ENCODE data around the gene MAMDC4. TPM values are rescaled to one million over a fixed set of nuclear protein-coding genes. Genes with fewer than 3 reads are reported as not detected.
A peak's percentile ranks its signal among the peaks of the same experiment; 100 is the strongest.
"Not testable (repeated sequence)": the region's sequence is repeated elsewhere in the genome, so short reads cannot be mapped to it uniquely, and the experiment has no call there.

Gene MAMDC4
- total RNA-seq, result 10 to 100 TPM in 1 of 2 donors, 1 to 10 TPM in 1; 6.5 to 25.7 TPM

- TF ChIP-seq POLR2A (IDR thresholded peaks at IDR 0.05), result no peak
- TF ChIP-seq CTCF (IDR thresholded peaks at IDR 0.05), result no peak
- H3K27ac ChIP-seq, result peak within 1 kb of the TSS; percentile 9 to 66 (median 64)
- H3K9me3 ChIP-seq, result no peaks in the 10 kb centered on the region
- no peaks in the 10 kb centered on the region for H3K27me3 ChIP-seq
- H3K4me1 ChIP-seq, result peaks cover 45% of the 10 kb centered on the region
- no peaks in the 10 kb centered on the region for H3K36me3 ChIP-seq (replicated peaks in 1 of 2; ENCODE audit: insufficient read depth in 1 of 2, low read depth in 2 of 2)
- no peak within 1 kb of the TSS for H3K4me3 ChIP-seq
- ATAC-seq (no peak), DNase-seq (peak; percentile 68 to 86 (median 82))
- WGBS, 2 donors, result 42 to 80% methylated on average over 2 to 21 of the region's 23 CpGs
- intact Hi-C loops (cut with DNase I), result loop anchor here (10.0 kb wide), 1 partner anchor 93 kb away; the partner anchor contains the start of genes C8G and FBXW5
These were observed at the start of gene MAMDC4 for GRCh38 chr9:136851941-136852663. Gene MAMDC4, plus strand, starts transcription at chr9:136852346. Its CDS starts 71 bp downstream, at chr9:136852417.

GRCh38 chr9:136803009-136803550 lies 49.1 kb upstream of the MAMDC4 start:
- peaks cover 49% of the 10 kb centered on the region for H3K4me1 ChIP-seq
- ATAC-seq; intact Hi-C loops (cut with DNase I); H3K27ac ChIP-seq; H3K4me3 ChIP-seq; H3K9me3 ChIP-seq; H3K27me3 ChIP-seq; H3K36me3 ChIP-seq (replicated peaks in 1 of 2; ENCODE audit: insufficient read depth in 1 of 2, low read depth in 2 of 2): not testable (repeated sequence)
- 89 to 90% methylated on average over 2 to 9 of the region's 9 CpGs for WGBS, 2 donors
- DNase-seq, result peak in 1 of 4 donors; percentile 2

- no peak overlapping the region for H3K4me3 ChIP-seq
- intact Hi-C loops (cut with DNase I), result no loop called here
- H3K36me3 ChIP-seq (replicated peaks in 1 of 2; ENCODE audit: insufficient read depth in 1 of 2, low read depth in 2 of 2), result no peaks in the 10 kb centered on the region
- no peaks in the 10 kb centered on the region for H3K27me3 ChIP-seq
- no peak overlapping the region for H3K27ac ChIP-seq
- no peaks in the 10 kb centered on the region for H3K9me3 ChIP-seq
- no peak for ATAC-seq
- 93 to 95% methylated on average over 22 of the region's 22 CpGs for WGBS, 2 donors
- H3K4me1 ChIP-seq, result peaks cover 45% of the 10 kb centered on the region
- TF ChIP-seq POLR2A (IDR thresholded peaks at IDR 0.05) (no peak), CTCF (IDR thresholded peaks at IDR 0.05) (no peak)
- peak in 2 of 4 donors; percentile 1 to 12 for DNase-seq
These were observed 48.3 kb upstream of the MAMDC4 start for GRCh38 chr9:136803551-136804508.

GRCh38 chr9:136804509-136805206 lies 47.5 kb upstream of the MAMDC4 start:
- TF ChIP-seq CTCF (IDR thresholded peaks at IDR 0.05) (no peak), POLR2A (IDR thresholded peaks at IDR 0.05) (no peak)
- H3K27ac ChIP-seq, result no peak overlapping the region
- WGBS, 2 donors, result 90 to 92% methylated on average over 14 to 20 of the region's 20 CpGs
- no peak overlapping the region for H3K4me3 ChIP-seq
- H3K27me3 ChIP-seq, result no peaks in the 10 kb centered on the region
- no peaks in the 10 kb centered on the region for H3K9me3 ChIP-seq
- DNase-seq (peak in 2 of 4 donors; percentile 13 to 21), ATAC-seq (no peak)
- H3K36me3 ChIP-seq (replicated peaks in 1 of 2; ENCODE audit: insufficient read depth in 1 of 2, low read depth in 2 of 2), result no peaks in the 10 kb centered on the region
- H3K4me1 ChIP-seq, result peaks cover 45% of the 10 kb centered on the region
- intact Hi-C loops (cut with DNase I), result no loop called here

Data from body of pancreas (tissue), 4 donors.